Liver (tissue), 9 donors: ENCODE measurements around the gene RRP12. TPM values are rescaled to one million over a fixed set of nuclear protein-coding genes. Genes with fewer than 3 reads are reported as not detected.
A peak's percentile ranks its signal among the peaks of the same experiment; 100 is the strongest.

Experiments
- DNase-seq: peaks from one replicate; pipeline ENCODE4 v3.0.0-alpha.2; 2017; ENCODE audit warnings: low spot score
- H3K27ac ChIP-seq, 2 donors: one replicate each; pipeline ENCODE4 v1.7.0; 2013; ENCODE audit warnings: inconsistent platforms in 2 of 2, low read length in 2 of 2, control low read depth in 1 of 2, low read depth in 1 of 2, mild to moderate bottlenecking in 1 of 2
- H3K27me3 ChIP-seq, 4 donors: one replicate each; pipeline versions ENCODE4 v1.6.1 to v1.7.0; 2013; ENCODE audit warnings: low read length in 3 of 4, inconsistent platforms in 1 of 4, mild to moderate bottlenecking in 1 of 4, moderate library complexity in 1 of 4; ENCODE audit not compliant: control insufficient read depth in 4 of 4, insufficient read depth in 4 of 4
- H3K36me3 ChIP-seq, 4 donors: one replicate each; pipeline versions ENCODE4 v1.6.1 to v1.7.0; 2013; ENCODE audit warnings: low read length in 3 of 4, mild to moderate bottlenecking in 3 of 4, low read depth in 1 of 4, moderate library complexity in 1 of 4; ENCODE audit not compliant: control insufficient read depth in 4 of 4, insufficient read depth in 3 of 4
- H3K4me1 ChIP-seq, 4 donors: one replicate each; pipeline versions ENCODE4 v1.6.1 to v1.7.0; 2013; ENCODE audit warnings: low read length in 3 of 4, mild to moderate bottlenecking in 3 of 4, moderate library complexity in 1 of 4; ENCODE audit not compliant: control insufficient read depth in 4 of 4, insufficient read depth in 4 of 4
- H3K4me3 ChIP-seq, 3 donors: one replicate each; pipeline versions ENCODE4 v1.6.1 to v1.7.0; 2013; ENCODE audit warnings: low read length in 3 of 3, control low read depth in 1 of 3, low read depth in 1 of 3, mild to moderate bottlenecking in 1 of 3
- H3K9ac ChIP-seq, 2 donors: one replicate each; pipeline ENCODE4 v1.7.0; 2013; ENCODE audit warnings: low read length in 2 of 2, mild to moderate bottlenecking in 2 of 2, moderate library complexity in 2 of 2, control low read depth in 1 of 2, low read depth in 1 of 2
- H3K9me3 ChIP-seq, 4 donors: one replicate each; pipeline versions ENCODE4 v1.6.1 to v1.7.0; 2013; ENCODE audit warnings: low read length in 3 of 4; ENCODE audit not compliant: control insufficient read depth in 4 of 4
- CTCF ChIP-seq: fragments of 150-350 bp; IDR thresholded peaks from 2 replicates; pipeline ENCODE4 v1.5.1; 2017; ENCODE audit warnings: improper control_type of control experiment, low read depth, low read length; ENCODE audit not compliant: missing input control
- EGR1 ChIP-seq, 2 donors: IDR thresholded peaks; 2 replicates each; pipeline ENCODE4 v1.6.1; 2016 to 2018; ENCODE audit warnings: antibody characterized with exemption in 2 of 2, low read depth in 2 of 2
- FOXA1 ChIP-seq: IDR thresholded peaks from 2 replicates; pipeline ENCODE4 v1.6.1; 2016; ENCODE audit warnings: antibody characterized with exemption
- FOXA2 ChIP-seq: IDR thresholded peaks from 2 replicates; pipeline ENCODE4 v1.6.1; 2016; ENCODE audit warnings: antibody characterized with exemption
- GABPA ChIP-seq, 2 donors: IDR thresholded peaks in 1 of 2; conservative IDR thresholded peaks in 1 of 2; 2 replicates each; pipeline ENCODE4 v1.6.1; 2016; ENCODE audit warnings: antibody characterized with exemption in 2 of 2, mild to moderate bottlenecking in 1 of 2, moderate library complexity in 1 of 2
- HNF4A ChIP-seq, 2 donors: conservative IDR thresholded peaks; 2 replicates each; pipeline ENCODE4 v1.6.1; 2016; ENCODE audit warnings: antibody characterized with exemption in 2 of 2, mild to moderate bottlenecking in 2 of 2
- HNF4G ChIP-seq: IDR thresholded peaks from 2 replicates; pipeline ENCODE4 v1.6.1; 2016; ENCODE audit warnings: antibody characterized with exemption
- JUND ChIP-seq, 2 donors: IDR thresholded peaks; 2 replicates each; pipeline ENCODE4 v1.6.1; 2016; ENCODE audit warnings: antibody characterized with exemption in 2 of 2
- MAX ChIP-seq: IDR thresholded peaks from 2 replicates; pipeline ENCODE4 v1.6.1; 2016; ENCODE audit warnings: antibody characterized with exemption
- NR2F2 ChIP-seq: IDR thresholded peaks from 2 replicates; pipeline ENCODE4 v1.6.1; 2016; ENCODE audit warnings: antibody characterized with exemption
- RAD21 ChIP-seq, 2 donors: IDR thresholded peaks; 2 replicates each; pipeline ENCODE4 v1.6.1; 2016; ENCODE audit warnings: antibody characterized with exemption in 2 of 2, mild to moderate bottlenecking in 2 of 2
- REST ChIP-seq: IDR thresholded peaks from 2 replicates; pipeline ENCODE4 v1.6.1; 2016; ENCODE audit warnings: antibody characterized with exemption, mild to moderate bottlenecking
- RXRA ChIP-seq, 2 donors: IDR thresholded peaks; 2 replicates each; pipeline ENCODE4 v1.6.1; 2017 to 2018; ENCODE audit warnings: antibody characterized with exemption in 2 of 2, mild to moderate bottlenecking in 1 of 2
- SP1 ChIP-seq: IDR thresholded peaks from 2 replicates; pipeline ENCODE4 v1.6.1; 2018; ENCODE audit warnings: antibody characterized with exemption, mild to moderate bottlenecking
- TAF1 ChIP-seq: conservative IDR thresholded peaks from 2 replicates; pipeline ENCODE4 v1.6.1; 2016; ENCODE audit warnings: antibody characterized with exemption, mild to moderate bottlenecking
- YY1 ChIP-seq: IDR thresholded peaks from 2 replicates; pipeline ENCODE4 v1.6.1; 2016; ENCODE audit warnings: antibody characterized with exemption, mild to moderate bottlenecking
- ZBTB33 ChIP-seq: IDR thresholded peaks from 2 replicates; pipeline ENCODE4 v1.6.1; 2016; ENCODE audit warnings: antibody characterized with exemption
- WGBS: extraction: QIAGEN DNeasy Blood & Tissue Kit; methylation state at CpG from one replicate; pipeline ENCODE4 v1.1.7; 2013; 5-methylcytosine and 5-hydroxymethylcytosine counted together
- polyA plus RNA-seq, 2 donors: library from polyadenylated mRNA; stranded (reverse) in 1 of 2; unstranded in 1 of 2; fragments of 200-250 nt in 1 of 2; fragments of >200 nt in 1 of 2; fragmentation: Nextera tagmentation in 1 of 2; extraction: Ambion mirVana in 1 of 2; gene quantifications; one replicate each; pipeline versions ENCODE4 v1.2.1 to v1.2.3, GENCODE V29; 2013 to 2015
- total RNA-seq, 2 donors: library from RNA; depleted of rRNA; stranded (reverse); fragments of >200 nt; gene quantifications; one replicate each; pipeline ENCODE4 v1.2.3, GENCODE V29; 2014
- TF ChIP-seq, protein P1 (sequence below): IDR thresholded peaks from 2 replicates; pipeline ENCODE4 v1.6.1; 2016; ENCODE audit warnings: antibody characterized with exemption
- donor health status: healthy.
- donor health status: healthy.
- donor health status: healthy.
- donor health status: healthy.
- donor health status: healthy.

RRP12 gene
- total and polyA plus RNA-seq, 4 donors = 5.7 to 9.6 (median 6.9) TPM

DNA sequence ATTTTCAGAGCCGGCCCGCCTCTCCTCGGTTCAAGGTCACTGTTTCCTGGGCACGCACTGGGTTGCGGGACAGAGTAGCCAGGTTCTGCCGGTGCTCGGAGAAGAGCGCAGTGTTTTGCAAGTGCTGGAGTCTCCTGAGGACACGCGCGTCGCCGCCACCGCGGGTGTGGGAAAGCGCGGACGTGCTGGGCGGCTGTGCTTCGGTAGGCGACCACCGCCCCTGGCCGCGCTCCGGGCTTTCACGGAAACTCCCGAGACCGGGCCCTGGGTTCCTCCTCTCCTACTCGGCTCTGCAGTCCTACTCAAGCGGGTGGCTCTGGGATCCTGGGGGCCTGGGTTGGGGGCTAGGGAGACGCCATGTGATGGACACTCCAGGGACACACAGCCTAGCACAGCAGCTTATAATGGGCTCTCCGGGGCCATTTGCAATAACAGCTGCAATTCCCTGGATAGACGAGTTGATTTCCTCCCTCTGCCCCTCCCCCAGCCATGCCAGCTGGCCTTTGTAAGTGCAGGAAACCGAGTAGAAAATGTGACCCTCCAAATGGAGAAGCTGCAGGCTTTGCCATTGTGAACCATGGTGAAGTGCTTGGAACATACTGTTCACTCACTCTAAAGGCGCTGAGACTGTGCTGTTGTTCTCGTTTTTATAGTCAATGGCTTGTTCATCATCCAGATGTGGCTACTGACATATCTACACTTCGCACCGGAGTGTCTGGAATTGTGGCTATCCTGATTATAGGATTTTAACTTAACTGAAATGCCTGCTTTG lies 79.9 kb downstream of the RRP12 start:
- Histone ChIP-seq H3K9ac (peak overlapping the region; percentile 85 to 94), H3K9me3 (no peaks in the 10 kb centered on the region), H3K27ac (peak overlapping the region; percentile 98 to 100), H3K36me3 (no peaks in the 10 kb centered on the region), H3K4me1 (peaks cover 0 to 34% (median 16%) of the 10 kb centered on the region in 4 donors), H3K27me3 (no peaks in the 10 kb centered on the region), H3K4me3 (peak overlapping the region; percentile 52 to 90 (median 71))
- TF ChIP-seq FOXA2 = no peak
- TF ChIP-seq RXRA (IDR thresholded peaks at IDR 0.05) = peak; percentile 69 to 70
- no peak for TF ChIP-seq REST
- TF ChIP-seq GABPA (IDR thresholded peaks at IDR 0.05 in 1 of 2, conservative IDR thresholded peaks at IDR 0.05 in 1 of 2) = no peak
- TF ChIP-seq EGR1 (IDR thresholded peaks at IDR 0.05; ENCODE audit: low read depth in 2 of 2) = peak in 1 of 2 donors; percentile 1
- no peak for TF ChIP-seq ZBTB33
- TF ChIP-seq, protein P1, sequence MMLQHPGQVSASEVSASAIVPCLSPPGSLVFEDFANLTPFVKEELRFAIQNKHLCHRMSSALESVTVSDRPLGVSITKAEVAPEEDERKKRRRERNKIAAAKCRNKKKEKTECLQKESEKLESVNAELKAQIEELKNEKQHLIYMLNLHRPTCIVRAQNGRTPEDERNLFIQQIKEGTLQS = no peak
- TF ChIP-seq NR2F2 = no peak
- TF ChIP-seq JUND (IDR thresholded peaks at IDR 0.05) = no peak
- no peak for TF ChIP-seq RAD21 (IDR thresholded peaks at IDR 0.05)
- TF ChIP-seq SP1 = no peak
- TF ChIP-seq MAX = no peak
- TF ChIP-seq CTCF = no peak
- peak; percentile 59 to 61 for TF ChIP-seq HNF4A (conservative IDR thresholded peaks at IDR 0.05)
- peak; percentile 70 for TF ChIP-seq YY1
- TF ChIP-seq HNF4G = peak; percentile 21
- TF ChIP-seq TAF1 = no peak
- TF ChIP-seq FOXA1 = no peak
- no peak for DNase-seq
- 12% methylated on average over 38 of the region's 38 CpGs for WGBS
